H1 (cell line): Measurements from ENCODE around the gene C14orf93. TPM values are rescaled to one million over a fixed set of nuclear protein-coding genes. Genes with fewer than 3 reads are reported as not detected.

Source experiments
- CTCF ChIA-PET: fragments of 300-600 bp; sonication (Branson Sonifier 250); formaldehyde crosslinking; loops from one replicate; lab custom pipeline; 2021; ENCODE audit not compliant: partially characterized antibody; lab: Charles Lee
- POLR2A ChIA-PET: fragments of 300-600 bp; sonication (Branson Sonifier 250); formaldehyde crosslinking; loops from one replicate; lab custom pipeline; 2021; ENCODE audit warnings: inconsistent platforms; ENCODE audit not compliant: partially characterized antibody; lab: Charles Lee
- DNase-seq, 2 experiments: peaks; one replicate each; pipeline versions ENCODE4 v3.0.0 to v3.0.0-alpha.2; 2010 to 2022; ENCODE audit warnings: low spot score in 2 of 2, low read depth in 1 of 2, mixed read lengths in 1 of 2
- FAIRE-seq: peaks from 2 replicates; lab custom pipeline; 2011; peaks lifted over from hg19 to GRCh38; lab: Jason Lieb, UNC
- H2AFZ ChIP-seq: 2 replicates; pipeline ENCODE4 v1.8.1; 2012; ENCODE audit warnings: low read length, inconsistent platforms
- H2AK5ac ChIP-seq: 2 replicates; pipeline ENCODE4 v1.6.1; 2013; ENCODE audit warnings: low read depth, low read length
- H2BK120ac ChIP-seq: replicated peaks from 2 replicates; pipeline ENCODE3; 2013; ENCODE audit warnings: low read depth, low read length, inconsistent platforms
- H2BK12ac ChIP-seq: 2 replicates; pipeline ENCODE4 v1.6.1; 2013; ENCODE audit warnings: low read depth, low read length
- H2BK15ac ChIP-seq: 2 replicates; pipeline ENCODE4 v1.6.1; 2013; ENCODE audit warnings: low read length
- H2BK20ac ChIP-seq: 2 replicates; pipeline ENCODE4 v1.6.1; 2013; ENCODE audit warnings: low read length
- H2BK5ac ChIP-seq: 2 replicates; pipeline ENCODE4 v1.6.1; 2013; ENCODE audit warnings: low read depth, low read length
- H3K14ac ChIP-seq: 2 replicates; pipeline ENCODE4 v1.6.1; 2013; ENCODE audit warnings: inconsistent platforms; ENCODE audit not compliant: insufficient read length
- H3K18ac ChIP-seq: 2 replicates; pipeline ENCODE4 v1.6.1; 2013; ENCODE audit warnings: low read length; ENCODE audit errors: extremely low read depth
- H3K23ac ChIP-seq: 2 replicates; pipeline ENCODE4 v1.6.1; 2013; ENCODE audit warnings: inconsistent platforms; ENCODE audit not compliant: insufficient read length
- H3K23me2 ChIP-seq: 2 replicates; pipeline ENCODE4 v1.6.1; 2013; ENCODE audit warnings: low read depth, low read length
- H3K27ac ChIP-seq: 2 replicates; pipeline ENCODE4 v1.6.1; 2011; ENCODE audit warnings: low read depth, low read length, inconsistent platforms
- H3K27me3 ChIP-seq, 4 experiments: replicated peaks in 1 of 4; 1 replicate in 1 of 4; 2 replicates in 3 of 4; pipeline versions ENCODE4 v1.6.1 to v1.8.1; 2011 to 2013; ENCODE audit warnings: low read length in 3 of 4, mild to moderate bottlenecking in 3 of 4, inconsistent platforms in 2 of 4, mixed read lengths in 2 of 4, moderate library complexity in 1 of 4; ENCODE audit not compliant: control insufficient read depth in 3 of 4, insufficient read depth in 3 of 4; ENCODE audit errors: extremely low read depth in 1 of 4
- H3K36me3 ChIP-seq, 4 experiments: 2 replicates each; pipeline versions ENCODE4 v1.6.1 to v1.8.1; 2011 to 2013; ENCODE audit warnings: mild to moderate bottlenecking in 4 of 4, low read length in 3 of 4, moderate library complexity in 2 of 4, control low read depth in 1 of 4, inconsistent platforms in 1 of 4; ENCODE audit not compliant: insufficient read depth in 4 of 4, control insufficient read depth in 2 of 4
- H3K4ac ChIP-seq: replicated peaks from 2 replicates; pipeline ENCODE3; 2013; ENCODE audit warnings: low read length, low read depth, mixed read lengths, inconsistent platforms; ENCODE audit not compliant: insufficient read length
- H3K4me1 ChIP-seq, 4 experiments: replicated peaks in 1 of 4; 1 replicate in 1 of 4; 2 replicates in 3 of 4; pipeline versions ENCODE4 v1.6.1 to v1.8.1; 2011 to 2013; ENCODE audit warnings: low read length in 3 of 4, inconsistent platforms in 2 of 4, mixed read lengths in 1 of 4; ENCODE audit not compliant: insufficient read depth in 4 of 4, control insufficient read depth in 3 of 4
- H3K4me2 ChIP-seq, 2 experiments: 2 replicates each; pipeline versions ENCODE4 v1.6.1 to v1.8.1; 2011 to 2013; ENCODE audit warnings: low read depth in 2 of 2, low read length in 2 of 2, control low read depth in 1 of 2, inconsistent platforms in 1 of 2, mild to moderate bottlenecking in 1 of 2; ENCODE audit not compliant: insufficient read depth in 1 of 2
- H3K4me3 ChIP-seq, 4 experiments: fragments of 200-600, 300-600 bp in 1 of 4; sonication (generic), shearing (Covaris generic), sonication (Bioruptor Twin) in 1 of 4; 2 replicates each; pipeline versions ENCODE4 v1.5.1 to v1.8.1; 2011 to 2016; ENCODE audit warnings: low read length in 4 of 4, low read depth in 3 of 4, control low read depth in 2 of 4, inconsistent platforms in 2 of 4, mild to moderate bottlenecking in 2 of 4, mixed read lengths in 1 of 4, moderate library complexity in 1 of 4; ENCODE audit not compliant: insufficient read depth in 2 of 4; ENCODE audit errors: extremely low read depth in 1 of 4
- H3K56ac ChIP-seq: replicated peaks from 2 replicates; pipeline ENCODE3; 2013; ENCODE audit warnings: low read depth, mild to moderate bottlenecking, mixed read lengths, low read length, inconsistent platforms; ENCODE audit not compliant: insufficient read length
- H3K79me1 ChIP-seq: 2 replicates; pipeline ENCODE4 v1.6.1; 2013; ENCODE audit warnings: low read depth, low read length, control low read depth
- H3K79me2 ChIP-seq, 2 experiments: 2 replicates each; pipeline versions ENCODE4 v1.6.1 to v1.8.1; 2012 to 2013; ENCODE audit warnings: low read length in 2 of 2, mild to moderate bottlenecking in 2 of 2, inconsistent platforms in 1 of 2; ENCODE audit not compliant: insufficient read depth in 2 of 2, control insufficient read depth in 1 of 2
- H3K9ac ChIP-seq, 4 experiments: replicated peaks in 1 of 4; 1 replicate in 1 of 4; 2 replicates in 3 of 4; pipeline versions ENCODE4 v1.6.1 to v1.8.1; 2011 to 2013; ENCODE audit warnings: low read depth in 3 of 4, low read length in 3 of 4, control low read depth in 2 of 4, mild to moderate bottlenecking in 2 of 4, moderate library complexity in 2 of 4, inconsistent platforms in 1 of 4; ENCODE audit errors: extremely low read depth in 1 of 4
- H3K9me3 ChIP-seq, 2 experiments: 2 replicates each; pipeline versions ENCODE4 v1.6.1 to v1.8.1; 2012 to 2013; ENCODE audit warnings: mild to moderate bottlenecking in 2 of 2, moderate library complexity in 2 of 2, control low read depth in 1 of 2, inconsistent platforms in 1 of 2, low read depth in 1 of 2, low read length in 1 of 2, mixed read lengths in 1 of 2; ENCODE audit not compliant: insufficient read depth in 2 of 2
- H4K20me1 ChIP-seq, 2 experiments: replicated peaks in 1 of 2; 2 replicates each; pipeline versions ENCODE3 to v1.8.1; 2011 to 2013; ENCODE audit warnings: inconsistent platforms in 2 of 2, low read length in 2 of 2, mild to moderate bottlenecking in 1 of 2; ENCODE audit not compliant: insufficient read depth in 2 of 2, control insufficient read depth in 1 of 2
- H4K5ac ChIP-seq: 2 replicates; pipeline ENCODE4 v1.6.1; 2013; ENCODE audit warnings: low read length, low read depth, mixed read lengths, inconsistent platforms; ENCODE audit not compliant: insufficient read length
- H4K8ac ChIP-seq: 2 replicates; pipeline ENCODE4 v1.8.0; 2013; ENCODE audit warnings: mild to moderate bottlenecking, moderate library complexity, low read length, inconsistent platforms; ENCODE audit not compliant: insufficient read depth; ENCODE audit errors: extremely low read depth
- H4K91ac ChIP-seq: replicated peaks from 2 replicates; pipeline ENCODE3; 2013; ENCODE audit warnings: low read length, mixed read lengths, inconsistent platforms; ENCODE audit not compliant: insufficient read length
- CTBP2 ChIP-seq: IDR thresholded peaks from 2 replicates; pipeline ENCODE4 v1.7.0; 2011; ENCODE audit warnings: borderline replicate concordance, mild to moderate bottlenecking, moderate library complexity, mixed read lengths, low read length; ENCODE audit not compliant: insufficient read depth, insufficient read length
- EZH2 ChIP-seq: fragments of 200-600 bp; sonication (generic); IDR thresholded peaks from 2 replicates; pipeline ENCODE4 v1.7.1; 2012; ENCODE audit warnings: low read depth, mild to moderate bottlenecking, moderate library complexity, low read length, inconsistent platforms; ENCODE audit not compliant: severe bottlenecking
- GTF2F1 ChIP-seq: IDR thresholded peaks from 2 replicates; pipeline ENCODE4 v1.6.1; 2012; ENCODE audit warnings: low read depth, low read length, improper control_type of control experiment, borderline replicate concordance
- JUN ChIP-seq: IDR thresholded peaks from 2 replicates; pipeline ENCODE4 v1.6.1; 2011; ENCODE audit warnings: low read depth, mild to moderate bottlenecking, improper control_type of control experiment, low read length
- JUND ChIP-seq: IDR thresholded peaks from 2 replicates; pipeline ENCODE4 v1.6.1; 2011; ENCODE audit warnings: mild to moderate bottlenecking, improper control_type of control experiment, low read length
- MAFK ChIP-seq: IDR thresholded peaks from 2 replicates; pipeline ENCODE4 v1.6.1; 2012; ENCODE audit warnings: low read depth, mild to moderate bottlenecking, improper control_type of control experiment, low read length
- POLR2AphosphoS5 ChIP-seq: IDR thresholded peaks from 2 replicates; pipeline ENCODE4 v1.6.1; 2011; ENCODE audit warnings: low read depth, low read length
- POU5F1 ChIP-seq: IDR thresholded peaks from 2 replicates; pipeline ENCODE4 v1.6.1; 2011; ENCODE audit warnings: low read depth, mild to moderate bottlenecking, low read length, moderate library complexity
- SIRT6 ChIP-seq: IDR thresholded peaks from one replicate; pipeline ENCODE4 v1.7.1; 2012; ENCODE audit warnings: low read length, inconsistent platforms
- SIX5 ChIP-seq: IDR thresholded peaks from 2 replicates; pipeline ENCODE4 v1.6.1; 2011; ENCODE audit warnings: mild to moderate bottlenecking, low read depth, low read length
- SRF ChIP-seq: IDR thresholded peaks from 2 replicates; pipeline ENCODE4 v1.6.1; 2011; ENCODE audit warnings: mild to moderate bottlenecking, low read depth, low read length, moderate library complexity
- TAF1 ChIP-seq: IDR thresholded peaks from 2 replicates; pipeline ENCODE4 v1.6.1; 2011; ENCODE audit warnings: mild to moderate bottlenecking, low read depth, low read length
- ZNF274 ChIP-seq: IDR thresholded peaks from 2 replicates; pipeline ENCODE4 v1.7.0; 2012; ENCODE audit warnings: low read length, borderline replicate concordance; ENCODE audit errors: extremely low read depth
- WGBS, 2 experiments: shearing (Covaris generic) in 1 of 2; methylation state at CpG; one replicate each; pipeline versions ENCODE4 v1.1.6 to v1.1.7; 2013 to 2015; ENCODE audit warnings: low lambda C conversion rate in 2 of 2, mixed read lengths in 2 of 2, inconsistent platforms in 1 of 2, low coverage in 1 of 2, missing lambda C conversion rate in 1 of 2; ENCODE audit not compliant: insufficient replicate concordance in 2 of 2, insufficient coverage in 1 of 2, insufficient read length in 1 of 2; ENCODE audit errors: extremely low coverage in 1 of 2, missing lambda C conversion rate in 1 of 2; 5-methylcytosine and 5-hydroxymethylcytosine counted together
- polyA plus RNA-seq, 7 experiments: library from polyadenylated mRNA; depleted of rRNA in 3 of 7; stranded (reverse) in 5 of 7; unstranded in 2 of 7; fragments of >200 nt in 5 of 7; fragments of 200-250 nt in 2 of 7; gene quantifications; 1 replicate in 5 of 7; 2 replicates in 1 of 7; 4 replicates in 1 of 7; pipeline versions ENCODE4 v1.2.1 to v1.2.3, GENCODE V29; 2011 to 2013; ENCODE audit warnings: missing spikeins in 2 of 7, mixed read lengths in 2 of 7
- total RNA-seq: library from RNA; stranded (reverse); fragmentation: NEBNext Ultra II Directional; extraction: Animal tissue kit (Norgen Biotek cat#: 25700); gene quantifications from 2 replicates; pipeline ENCODE4 v1.2.1, GENCODE V29; 2021

The C14orf93 gene
- total and polyA plus RNA-seq, 2 of the 8 experiments (the other 6 are each of a cell fraction or from before 2014, with no cell fraction given) = 7.8 to 8.2 TPM

- H3K27ac ChIP-seq = peak overlapping the region; percentile 98
- peaks cover 3% of the 10 kb centered on the region for H3K23me2 ChIP-seq
- no peak overlapping the region for H4K5ac ChIP-seq
- H2BK120ac ChIP-seq = no peak overlapping the region
- H3K4me3 ChIP-seq = peak overlapping the region; percentile 79 to 95 (median 88)
- peaks cover 0 to 3% (median 1%) of the 10 kb centered on the region in 4 experiments; a peak in 2 of 7 replicates for H3K4me1 ChIP-seq
- peak overlapping the region; percentile 60; the same call in 1 of the 2 replicates for H2BK12ac ChIP-seq
- no peak overlapping the region for H4K91ac ChIP-seq
- H3K9me3 ChIP-seq = no peaks in the 10 kb centered on the region
- H3K4ac ChIP-seq = no peak overlapping the region
- no peak overlapping the region for H2BK20ac ChIP-seq
- H3K23ac ChIP-seq = no peak overlapping the region
- H3K18ac ChIP-seq = peak overlapping the region; percentile 97; the same call in 1 of the 2 replicates
- peaks cover 0 to 2% of the 10 kb centered on the region in 2 experiments for H4K20me1 ChIP-seq
- POLR2A ChIA-PET = interaction anchor here (0.6 to 8.3 kb wide), 20 partner anchors 10 to 342 kb away, joined by 3 to 94 read pairs (median 8); partner anchors contain the start of genes ACIN1, AJUBA, C14orf119 and CDH24
- H3K36me3 ChIP-seq = peaks cover 2 to 42% (median 28%) of the 10 kb centered on the region in 4 experiments
- H3K56ac ChIP-seq = no peak overlapping the region
- H2AFZ ChIP-seq = no peak overlapping the region
- peak overlapping the region; percentile 75 to 99 (median 96) for H3K9ac ChIP-seq
- H3K79me2 ChIP-seq = peaks cover 0 to 24% of the 10 kb centered on the region in 2 experiments; a peak in 3 of 4 replicates
- DNase-seq = no peak
- 42 to 100% methylated on average over 1 to 16 of the region's 17 CpGs for WGBS, 2 experiments
- FAIRE-seq = no peak
- H4K8ac ChIP-seq = peak overlapping the region; percentile 97; the same call in 1 of the 2 replicates
- no peaks in the 10 kb centered on the region for H3K27me3 ChIP-seq
- H2BK5ac ChIP-seq = peak overlapping the region; percentile 100; the same call in 1 of the 2 replicates
- H2AK5ac ChIP-seq = no peak overlapping the region
- peak overlapping the region; percentile 75 to 78 for H3K4me2 ChIP-seq
- no peak overlapping the region for H3K14ac ChIP-seq
- CTCF ChIA-PET = interaction anchor here (0.5 to 3.0 kb wide), 10 partner anchors 11 to 464 kb away, joined by 3 to 19 read pairs (median 5); partner anchors contain the start of gene AJUBA
- H2BK15ac ChIP-seq = no peak overlapping the region
- peaks cover 5% of the 10 kb centered on the region for H3K79me1 ChIP-seq
- no peak for TF ChIP-seq JUN
- no peak for TF ChIP-seq MAFK
- no peak for TF ChIP-seq SIRT6
- TF ChIP-seq GTF2F1 = no peak
- no peak for TF ChIP-seq EZH2
- no peak for TF ChIP-seq CTBP2
- TF ChIP-seq SRF = no peak
- TF ChIP-seq POLR2AphosphoS5 = no peak
- TF ChIP-seq TAF1 = no peak
- no peak for TF ChIP-seq SIX5
- TF ChIP-seq ZNF274 = no peak
- no peak for TF ChIP-seq POU5F1
- TF ChIP-seq JUND = no peak
Measured at GRCh38 chr14:23033801-23034497, 24.0 kb upstream of the C14orf93 start.
